HG03103 (cell line): ENCODE measurements around the gene ADK.
"Not testable (repeated sequence)": the region's sequence is repeated elsewhere in the genome, so short reads cannot be mapped to it uniquely, and the experiment has no call there.

Experiments used
- ATAC-seq: cut with Tn5 transposase; IDR thresholded peaks from one replicate; pipeline ENCODE4 v1.9.1; 2021; ENCODE audit warnings: low read depth; ENCODE audit not compliant: unreplicated experiment

ADK gene

DNA sequence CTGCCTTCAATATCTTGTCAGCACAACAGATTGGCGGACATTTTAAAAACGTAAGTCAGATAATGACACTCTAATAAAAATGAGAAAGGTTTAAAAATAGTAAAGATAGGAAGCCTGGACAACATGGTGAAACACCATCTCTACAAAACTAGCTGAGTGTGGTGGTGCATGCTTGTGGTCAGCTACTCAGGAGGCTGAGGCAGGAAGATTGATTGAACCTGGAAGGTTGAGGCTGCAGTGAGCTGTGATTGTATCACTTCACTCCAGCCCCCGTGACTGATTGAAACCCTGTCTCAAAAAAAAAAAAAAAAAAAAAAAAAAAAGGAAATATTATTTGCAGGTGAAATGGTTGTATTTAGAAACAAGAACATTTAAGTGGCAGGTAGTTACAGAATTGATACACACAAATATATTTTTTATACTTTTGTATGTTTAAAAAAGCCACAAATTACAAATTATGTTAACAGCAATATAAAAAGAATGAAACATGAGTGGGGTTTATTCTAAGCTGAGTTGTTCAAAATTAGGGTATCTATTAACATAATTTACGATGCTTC is 141.9 kb downstream of the ADK start:
- no peak for ATAC-seq

DNA sequence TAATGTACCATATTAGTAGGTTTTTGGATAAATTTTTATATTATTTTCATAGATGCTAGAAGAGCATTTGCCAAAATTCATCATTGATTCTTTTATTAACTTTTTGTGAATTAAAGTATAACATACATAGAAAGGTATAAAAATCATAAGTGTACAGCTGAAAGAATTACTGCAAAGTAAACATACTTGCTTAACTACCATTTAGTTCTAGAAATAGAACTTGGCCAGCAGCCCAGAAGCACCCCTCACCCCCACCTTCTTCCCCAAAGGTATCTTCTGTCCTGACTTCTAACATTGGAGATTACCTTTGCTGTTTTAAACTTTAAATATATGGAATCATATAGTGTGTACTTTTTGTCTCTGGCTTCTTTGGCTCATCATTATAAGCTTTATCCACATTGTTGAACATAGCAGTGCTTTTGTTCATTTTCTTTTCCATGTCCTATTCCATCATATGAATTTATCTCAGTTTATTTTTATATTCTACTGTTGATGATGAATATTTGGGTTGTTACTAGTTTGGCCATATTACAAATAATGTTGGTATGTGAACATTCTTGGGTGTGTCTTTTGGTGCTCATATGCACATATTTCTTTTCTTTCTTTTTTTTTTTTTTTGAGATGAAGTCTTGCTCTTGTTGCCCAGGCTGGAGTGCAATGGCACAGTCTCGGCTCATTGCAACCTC is 142.8 kb downstream of the ADK start:
- no peak for ATAC-seq

DNA sequence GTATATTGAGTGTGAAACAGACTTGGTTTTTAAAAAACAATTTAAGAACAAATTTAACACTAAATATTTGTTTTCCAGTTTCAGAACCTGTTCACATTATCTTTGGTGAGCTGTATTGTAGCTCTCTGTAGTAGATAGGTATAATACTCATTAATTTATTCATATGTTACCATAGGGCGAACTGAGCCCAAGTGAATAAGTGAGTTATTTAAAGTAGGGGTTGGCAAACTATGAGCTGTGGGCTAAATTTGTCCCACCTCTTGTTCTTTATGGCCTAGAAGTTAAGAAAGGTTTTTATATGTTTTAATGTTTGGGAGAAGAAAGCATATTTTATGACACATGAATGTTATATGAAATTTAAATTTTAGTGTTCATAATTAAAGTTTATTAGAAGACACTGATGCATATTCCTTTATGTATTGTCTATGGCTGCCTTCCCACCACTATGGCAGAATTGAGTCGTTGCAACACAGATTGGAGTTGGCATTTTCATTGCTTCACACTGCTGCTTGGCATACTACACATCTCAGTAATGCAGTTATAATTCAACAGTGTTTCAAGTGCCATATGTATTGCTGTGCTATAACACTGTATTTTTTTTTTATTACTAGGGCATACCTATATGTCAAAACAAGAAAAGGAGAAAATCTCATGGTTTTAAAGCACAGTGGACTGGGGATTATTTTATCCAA is 146.5 kb downstream of the ADK start:
- ATAC-seq, result no peak

DNA sequence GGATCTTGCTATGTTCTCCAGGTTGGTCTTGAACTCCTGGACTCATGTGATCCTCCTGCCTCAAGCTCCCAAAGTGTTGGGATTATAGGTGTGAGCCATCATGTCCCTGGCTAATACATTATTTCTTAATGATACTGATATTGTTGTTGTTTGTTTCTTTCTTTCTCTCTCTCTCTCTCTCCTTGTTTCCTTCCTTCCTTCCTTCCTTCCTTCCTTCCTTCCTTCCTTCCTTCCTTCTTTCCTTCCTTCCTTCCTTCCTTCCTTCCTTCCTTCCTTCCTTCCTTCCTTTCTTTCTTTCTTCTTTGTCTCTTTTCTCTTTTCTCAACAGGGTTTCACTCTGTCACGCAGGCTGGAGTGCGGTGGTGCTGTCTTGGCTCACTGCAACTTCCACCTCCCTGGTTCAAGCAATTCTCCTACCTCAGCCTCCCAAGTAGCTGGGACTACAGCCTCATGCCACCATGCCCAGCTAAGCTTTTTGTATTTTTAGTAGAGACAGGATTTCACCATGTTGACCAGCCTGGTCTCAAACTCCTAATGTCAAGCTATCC is 149.1 kb downstream of the ADK start:
- ATAC-seq, result not testable (repeated sequence)

GRCh38 chr10:74300666-74301065 is 149.6 kb downstream of the ADK start:
- no peak for ATAC-seq

- ATAC-seq, result no peak
Observed at GRCh38 chr10:74305730-74306129, 154.7 kb downstream of the ADK start.

GRCh38 chr10:74306227-74306982 is 155.4 kb downstream of the ADK start:
- ATAC-seq, result no peak

GRCh38 chr10:74307061-74307651 is 156.1 kb downstream of the ADK start:
- ATAC-seq, result no peak

- no peak for ATAC-seq
Observed at GRCh38 chr10:74310652-74311257, 159.7 kb downstream of the ADK start.

DNA sequence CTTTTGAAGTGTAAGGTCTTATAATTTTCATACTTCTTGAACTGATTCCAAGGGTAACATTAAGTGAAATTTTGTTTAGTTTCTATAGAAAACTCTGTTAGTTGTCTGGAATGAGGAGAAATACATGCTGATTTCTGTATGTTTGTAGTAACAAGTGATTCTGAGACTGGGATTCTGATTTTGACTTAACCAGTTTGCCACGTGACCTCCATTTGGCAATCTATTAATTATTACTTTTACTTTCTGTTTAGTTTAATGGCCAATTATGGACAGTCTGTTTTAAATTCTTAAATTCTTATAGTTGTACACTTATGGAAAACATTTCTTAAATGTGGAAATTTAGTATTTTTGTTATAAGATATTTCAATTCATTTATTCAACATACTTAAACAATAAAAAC is 163.1 kb downstream of the ADK start:
- no peak for ATAC-seq

GRCh38 chr10:74320026-74320425 is 169.0 kb downstream of the ADK start:
- ATAC-seq, result no peak

GRCh38 chr10:74320717-74321116 is 169.7 kb downstream of the ADK start:
- no peak for ATAC-seq

- ATAC-seq, result no peak
Observed at GRCh38 chr10:74322141-74322540, 171.1 kb downstream of the ADK start.

DNA sequence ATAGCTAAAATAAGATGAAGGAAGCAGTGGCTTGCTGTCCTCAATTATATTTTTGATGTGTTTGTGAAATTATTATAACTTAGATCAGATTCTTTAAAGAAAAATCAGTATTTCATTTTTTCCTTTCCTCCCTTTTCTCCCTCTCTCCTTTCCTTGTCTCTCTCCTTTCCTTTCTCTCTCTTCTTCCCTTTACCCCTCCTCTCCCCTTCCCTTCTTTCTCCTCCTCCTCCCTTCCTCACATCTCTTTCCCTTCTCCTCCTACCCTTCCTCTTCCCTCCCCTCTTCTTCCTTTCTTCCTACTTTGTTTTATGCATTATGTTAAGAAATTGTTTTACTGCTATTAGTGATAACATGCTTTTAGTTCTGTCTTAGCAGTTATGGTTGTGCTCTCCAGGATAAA is 171.5 kb downstream of the ADK start:
- ATAC-seq, result no peak

DNA sequence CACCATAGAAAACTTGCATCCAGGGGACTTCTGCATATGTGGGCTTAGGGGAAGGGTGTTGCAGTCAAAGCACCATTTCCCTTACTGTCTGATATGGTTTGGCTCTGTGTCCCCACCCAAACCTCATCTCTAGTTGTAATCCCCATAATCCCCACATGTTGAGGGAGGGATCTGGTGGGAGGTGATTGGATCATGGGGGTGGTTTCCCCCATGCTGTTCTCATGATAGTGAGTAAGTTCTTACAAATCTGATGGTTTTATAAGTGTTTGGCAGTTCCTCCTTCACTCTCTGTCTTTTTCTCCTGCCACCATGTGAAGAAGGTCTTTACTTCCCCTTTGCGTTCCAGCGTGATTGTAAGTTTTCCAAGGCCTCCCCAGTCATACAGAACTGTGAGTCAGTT is 177.4 kb downstream of the ADK start:
- no peak for ATAC-seq

- no peak for ATAC-seq
Observed at GRCh38 chr10:74329873-74330272, 178.9 kb downstream of the ADK start.

DNA sequence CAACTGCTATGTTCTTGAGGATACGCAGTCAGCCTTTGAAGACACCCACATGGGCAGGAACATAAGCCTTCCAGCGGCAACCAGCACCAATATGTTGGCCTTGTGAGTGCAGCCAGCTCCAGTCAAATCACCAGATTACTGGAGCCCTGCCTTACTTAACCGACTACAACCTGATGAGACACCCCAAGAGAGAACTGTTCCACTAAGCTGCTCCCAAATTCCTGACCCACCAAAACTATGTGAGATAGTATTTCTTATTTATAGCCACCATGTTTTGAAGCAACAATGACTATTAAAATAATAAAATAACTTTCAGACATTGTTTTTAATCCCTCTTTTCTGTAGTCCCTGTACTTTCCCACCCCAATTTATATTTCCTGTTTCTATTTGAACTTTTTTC is 179.6 kb downstream of the ADK start:
- no peak for ATAC-seq

DNA sequence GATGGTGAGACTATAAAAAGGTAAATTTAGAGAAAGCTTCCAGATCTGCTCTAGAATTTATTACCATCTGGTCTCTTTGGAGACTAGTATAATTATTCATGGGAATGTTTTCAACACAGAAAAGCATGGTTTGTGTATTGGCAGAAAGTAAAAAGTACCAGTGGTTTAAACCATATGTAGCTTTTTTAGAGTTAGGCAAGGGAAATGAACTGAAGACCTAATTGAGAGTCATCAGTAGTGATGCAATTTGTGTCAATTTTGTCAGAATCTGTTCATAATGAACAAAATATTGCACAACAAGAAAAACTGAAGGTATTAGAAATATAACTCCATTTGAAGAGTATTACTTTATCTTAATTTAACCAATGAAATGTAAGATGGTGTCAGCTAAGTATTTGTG is 181.4 kb downstream of the ADK start:
- ATAC-seq, result no peak

GRCh38 chr10:74333174-74333573 is 182.2 kb downstream of the ADK start:
- ATAC-seq, result no peak

- no peak for ATAC-seq
Observed at GRCh38 chr10:74334221-74334620, 183.2 kb downstream of the ADK start.
